Liver (tissue), 9 donors: ENCODE results near the gene DPYD. TPM values are rescaled to one million over a fixed set of nuclear protein-coding genes. Genes with fewer than 3 reads are reported as not detected.

Experiments
- DNase-seq: peaks from one replicate; pipeline ENCODE4 v3.0.0-alpha.2; 2017; ENCODE audit warnings: low spot score
- H3K27ac ChIP-seq, 2 donors: one replicate each; pipeline ENCODE4 v1.7.0; 2013; ENCODE audit warnings: inconsistent platforms in 2 of 2, low read length in 2 of 2, control low read depth in 1 of 2, low read depth in 1 of 2, mild to moderate bottlenecking in 1 of 2
- H3K27me3 ChIP-seq, 4 donors: one replicate each; pipeline versions ENCODE4 v1.6.1 to v1.7.0; 2013; ENCODE audit warnings: low read length in 3 of 4, inconsistent platforms in 1 of 4, mild to moderate bottlenecking in 1 of 4, moderate library complexity in 1 of 4; ENCODE audit not compliant: control insufficient read depth in 4 of 4, insufficient read depth in 4 of 4
- H3K36me3 ChIP-seq, 4 donors: one replicate each; pipeline versions ENCODE4 v1.6.1 to v1.7.0; 2013; ENCODE audit warnings: low read length in 3 of 4, mild to moderate bottlenecking in 3 of 4, low read depth in 1 of 4, moderate library complexity in 1 of 4; ENCODE audit not compliant: control insufficient read depth in 4 of 4, insufficient read depth in 3 of 4
- H3K4me1 ChIP-seq, 4 donors: one replicate each; pipeline versions ENCODE4 v1.6.1 to v1.7.0; 2013; ENCODE audit warnings: low read length in 3 of 4, mild to moderate bottlenecking in 3 of 4, moderate library complexity in 1 of 4; ENCODE audit not compliant: control insufficient read depth in 4 of 4, insufficient read depth in 4 of 4
- H3K4me3 ChIP-seq, 3 donors: one replicate each; pipeline versions ENCODE4 v1.6.1 to v1.7.0; 2013; ENCODE audit warnings: low read length in 3 of 3, control low read depth in 1 of 3, low read depth in 1 of 3, mild to moderate bottlenecking in 1 of 3
- H3K9ac ChIP-seq, 2 donors: one replicate each; pipeline ENCODE4 v1.7.0; 2013; ENCODE audit warnings: low read length in 2 of 2, mild to moderate bottlenecking in 2 of 2, moderate library complexity in 2 of 2, control low read depth in 1 of 2, low read depth in 1 of 2
- H3K9me3 ChIP-seq, 4 donors: one replicate each; pipeline versions ENCODE4 v1.6.1 to v1.7.0; 2013; ENCODE audit warnings: low read length in 3 of 4; ENCODE audit not compliant: control insufficient read depth in 4 of 4
- ATF3 ChIP-seq: IDR thresholded peaks from 2 replicates; pipeline ENCODE4 v1.6.1; 2016; ENCODE audit warnings: antibody characterized with exemption
- EGR1 ChIP-seq, 2 donors: IDR thresholded peaks; 2 replicates each; pipeline ENCODE4 v1.6.1; 2016 to 2018; ENCODE audit warnings: antibody characterized with exemption in 2 of 2, low read depth in 2 of 2
- FOXA1 ChIP-seq: IDR thresholded peaks from 2 replicates; pipeline ENCODE4 v1.6.1; 2016; ENCODE audit warnings: antibody characterized with exemption
- FOXA2 ChIP-seq: IDR thresholded peaks from 2 replicates; pipeline ENCODE4 v1.6.1; 2016; ENCODE audit warnings: antibody characterized with exemption
- GABPA ChIP-seq, 2 donors: IDR thresholded peaks in 1 of 2; conservative IDR thresholded peaks in 1 of 2; 2 replicates each; pipeline ENCODE4 v1.6.1; 2016; ENCODE audit warnings: antibody characterized with exemption in 2 of 2, mild to moderate bottlenecking in 1 of 2, moderate library complexity in 1 of 2
- HNF4A ChIP-seq, 2 donors: conservative IDR thresholded peaks; 2 replicates each; pipeline ENCODE4 v1.6.1; 2016; ENCODE audit warnings: antibody characterized with exemption in 2 of 2, mild to moderate bottlenecking in 2 of 2
- HNF4G ChIP-seq: IDR thresholded peaks from 2 replicates; pipeline ENCODE4 v1.6.1; 2016; ENCODE audit warnings: antibody characterized with exemption
- JUND ChIP-seq, 2 donors: IDR thresholded peaks; 2 replicates each; pipeline ENCODE4 v1.6.1; 2016; ENCODE audit warnings: antibody characterized with exemption in 2 of 2
- NR2F2 ChIP-seq: IDR thresholded peaks from 2 replicates; pipeline ENCODE4 v1.6.1; 2016; ENCODE audit warnings: antibody characterized with exemption
- RAD21 ChIP-seq, 2 donors: IDR thresholded peaks; 2 replicates each; pipeline ENCODE4 v1.6.1; 2016; ENCODE audit warnings: antibody characterized with exemption in 2 of 2, mild to moderate bottlenecking in 2 of 2
- RXRA ChIP-seq, 2 donors: IDR thresholded peaks; 2 replicates each; pipeline ENCODE4 v1.6.1; 2017 to 2018; ENCODE audit warnings: antibody characterized with exemption in 2 of 2, mild to moderate bottlenecking in 1 of 2
- SP1 ChIP-seq: IDR thresholded peaks from 2 replicates; pipeline ENCODE4 v1.6.1; 2018; ENCODE audit warnings: antibody characterized with exemption, mild to moderate bottlenecking
- TAF1 ChIP-seq: conservative IDR thresholded peaks from 2 replicates; pipeline ENCODE4 v1.6.1; 2016; ENCODE audit warnings: antibody characterized with exemption, mild to moderate bottlenecking
- YY1 ChIP-seq: IDR thresholded peaks from 2 replicates; pipeline ENCODE4 v1.6.1; 2016; ENCODE audit warnings: antibody characterized with exemption, mild to moderate bottlenecking
- WGBS: extraction: QIAGEN DNeasy Blood & Tissue Kit; methylation state at CpG from one replicate; pipeline ENCODE4 v1.1.7; 2013; 5-methylcytosine and 5-hydroxymethylcytosine counted together
- polyA plus RNA-seq, 2 donors: library from polyadenylated mRNA; stranded (reverse) in 1 of 2; unstranded in 1 of 2; fragments of 200-250 nt in 1 of 2; fragments of >200 nt in 1 of 2; fragmentation: Nextera tagmentation in 1 of 2; extraction: Ambion mirVana in 1 of 2; gene quantifications; one replicate each; pipeline versions ENCODE4 v1.2.1 to v1.2.3, GENCODE V29; 2013 to 2015
- total RNA-seq, 2 donors: library from RNA; depleted of rRNA; stranded (reverse); fragments of >200 nt; gene quantifications; one replicate each; pipeline ENCODE4 v1.2.3, GENCODE V29; 2014
- TF ChIP-seq, protein P1 (sequence below): fragments of 150-350 bp; IDR thresholded peaks from 2 replicates; pipeline ENCODE4 v1.5.1; 2017; ENCODE audit warnings: improper control_type of control experiment, low read depth, low read length; ENCODE audit not compliant: missing input control
- TF ChIP-seq, protein P2 (sequence below): IDR thresholded peaks from 2 replicates; pipeline ENCODE4 v1.6.1; 2016; ENCODE audit warnings: antibody characterized with exemption
- TF ChIP-seq, protein P3 (sequence below): IDR thresholded peaks from 2 replicates; pipeline ENCODE4 v1.6.1; 2016; ENCODE audit warnings: antibody characterized with exemption, mild to moderate bottlenecking
- TF ChIP-seq, protein P4 (sequence below): IDR thresholded peaks from 2 replicates; pipeline ENCODE4 v1.6.1; 2016; ENCODE audit warnings: antibody characterized with exemption
- donor health status: healthy.
- donor health status: healthy.
- donor health status: healthy.
- donor health status: healthy.
- donor health status: healthy.

DPYD gene
- total and polyA plus RNA-seq, 4 donors, result 16.2 to 142 (median 47.0) TPM

DNA sequence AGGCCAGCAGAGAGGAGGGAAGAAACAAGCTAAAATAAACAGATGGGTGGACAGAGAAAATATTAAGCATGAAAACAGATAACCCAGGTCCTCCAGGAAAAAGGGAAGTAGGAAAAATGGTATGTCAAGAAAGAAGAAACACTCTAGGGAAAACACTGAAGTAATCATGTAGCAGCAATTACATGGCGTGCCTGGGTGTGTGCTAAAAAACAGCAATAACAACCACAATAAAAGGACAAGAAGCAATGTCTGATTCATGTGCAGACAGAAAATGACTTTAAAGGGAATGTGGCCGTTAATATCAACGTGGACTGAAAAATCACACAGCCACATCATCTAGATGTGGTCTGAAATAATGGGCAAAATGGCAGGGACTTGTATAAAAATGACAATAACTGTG lies 829.6 kb downstream of the DPYD start (continued):
- TF ChIP-seq, protein P1, sequence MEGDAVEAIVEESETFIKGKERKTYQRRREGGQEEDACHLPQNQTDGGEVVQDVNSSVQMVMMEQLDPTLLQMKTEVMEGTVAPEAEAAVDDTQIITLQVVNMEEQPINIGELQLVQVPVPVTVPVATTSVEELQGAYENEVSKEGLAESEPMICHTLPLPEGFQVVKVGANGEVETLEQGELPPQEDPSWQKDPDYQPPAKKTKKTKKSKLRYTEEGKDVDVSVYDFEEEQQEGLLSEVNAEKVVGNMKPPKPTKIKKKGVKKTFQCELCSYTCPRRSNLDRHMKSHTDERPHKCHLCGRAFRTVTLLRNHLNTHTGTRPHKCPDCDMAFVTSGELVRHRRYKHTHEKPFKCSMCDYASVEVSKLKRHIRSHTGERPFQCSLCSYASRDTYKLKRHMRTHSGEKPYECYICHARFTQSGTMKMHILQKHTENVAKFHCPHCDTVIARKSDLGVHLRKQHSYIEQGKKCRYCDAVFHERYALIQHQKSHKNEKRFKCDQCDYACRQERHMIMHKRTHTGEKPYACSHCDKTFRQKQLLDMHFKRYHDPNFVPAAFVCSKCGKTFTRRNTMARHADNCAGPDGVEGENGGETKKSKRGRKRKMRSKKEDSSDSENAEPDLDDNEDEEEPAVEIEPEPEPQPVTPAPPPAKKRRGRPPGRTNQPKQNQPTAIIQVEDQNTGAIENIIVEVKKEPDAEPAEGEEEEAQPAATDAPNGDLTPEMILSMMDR, result no peak
- no peak for TF ChIP-seq TAF1
- TF ChIP-seq HNF4A (conservative IDR thresholded peaks at IDR 0.05), result no peak
- no peak for TF ChIP-seq GABPA (IDR thresholded peaks at IDR 0.05 in 1 of 2, conservative IDR thresholded peaks at IDR 0.05 in 1 of 2)
- TF ChIP-seq EGR1 (IDR thresholded peaks at IDR 0.05; ENCODE audit: low read depth in 2 of 2), result no peak
- no peak for TF ChIP-seq JUND (IDR thresholded peaks at IDR 0.05)
- TF ChIP-seq RAD21 (IDR thresholded peaks at IDR 0.05), result no peak
- TF ChIP-seq FOXA1, result no peak

DNA sequence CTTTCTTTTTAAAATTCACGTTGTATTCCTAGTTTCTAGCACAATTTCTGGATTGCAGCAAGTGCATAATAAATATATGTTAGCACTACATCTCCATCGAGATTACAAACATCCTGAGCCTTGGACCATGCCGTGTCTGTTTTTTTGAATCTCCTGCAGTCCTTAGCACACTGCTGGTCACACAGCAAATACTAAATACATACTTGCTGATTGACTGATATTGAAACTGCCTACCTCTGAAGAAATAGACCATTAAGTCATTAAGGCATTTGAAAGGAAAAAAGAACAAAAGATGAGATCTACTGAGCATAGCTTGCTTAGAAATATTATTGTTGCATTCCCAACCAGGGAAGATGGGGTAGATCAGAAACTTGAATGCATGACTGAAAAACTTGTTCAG lies 830.1 kb downstream of the DPYD start:
- no peak for DNase-seq
- H3K4me3 ChIP-seq, result no peak overlapping the region
- H3K27me3 ChIP-seq, result no peaks in the 10 kb centered on the region
- 93% methylated on average over 3 of the region's 3 CpGs for WGBS
- no peaks in the 10 kb centered on the region for H3K4me1 ChIP-seq
- TF ChIP-seq, protein P2, sequence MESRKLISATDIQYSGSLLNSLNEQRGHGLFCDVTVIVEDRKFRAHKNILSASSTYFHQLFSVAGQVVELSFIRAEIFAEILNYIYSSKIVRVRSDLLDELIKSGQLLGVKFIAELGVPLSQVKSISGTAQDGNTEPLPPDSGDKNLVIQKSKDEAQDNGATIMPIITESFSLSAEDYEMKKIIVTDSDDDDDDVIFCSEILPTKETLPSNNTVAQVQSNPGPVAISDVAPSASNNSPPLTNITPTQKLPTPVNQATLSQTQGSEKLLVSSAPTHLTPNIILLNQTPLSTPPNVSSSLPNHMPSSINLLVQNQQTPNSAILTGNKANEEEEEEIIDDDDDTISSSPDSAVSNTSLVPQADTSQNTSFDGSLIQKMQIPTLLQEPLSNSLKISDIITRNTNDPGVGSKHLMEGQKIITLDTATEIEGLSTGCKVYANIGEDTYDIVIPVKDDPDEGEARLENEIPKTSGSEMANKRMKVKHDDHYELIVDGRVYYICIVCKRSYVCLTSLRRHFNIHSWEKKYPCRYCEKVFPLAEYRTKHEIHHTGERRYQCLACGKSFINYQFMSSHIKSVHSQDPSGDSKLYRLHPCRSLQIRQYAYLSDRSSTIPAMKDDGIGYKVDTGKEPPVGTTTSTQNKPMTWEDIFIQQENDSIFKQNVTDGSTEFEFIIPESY, result no peak
- TF ChIP-seq HNF4A (conservative IDR thresholded peaks at IDR 0.05) (no peak), GABPA (IDR thresholded peaks at IDR 0.05 in 1 of 2, conservative IDR thresholded peaks at IDR 0.05 in 1 of 2) (no peak), FOXA2 (no peak), RXRA (IDR thresholded peaks at IDR 0.05) (no peak), HNF4G (no peak), FOXA1 (no peak), TAF1 (no peak), ATF3 (no peak), NR2F2 (no peak), SP1 (no peak), RAD21 (IDR thresholded peaks at IDR 0.05) (no peak), YY1 (no peak), EGR1 (IDR thresholded peaks at IDR 0.05; ENCODE audit: low read depth in 2 of 2) (no peak), JUND (IDR thresholded peaks at IDR 0.05) (no peak)
- TF ChIP-seq, protein P3, sequence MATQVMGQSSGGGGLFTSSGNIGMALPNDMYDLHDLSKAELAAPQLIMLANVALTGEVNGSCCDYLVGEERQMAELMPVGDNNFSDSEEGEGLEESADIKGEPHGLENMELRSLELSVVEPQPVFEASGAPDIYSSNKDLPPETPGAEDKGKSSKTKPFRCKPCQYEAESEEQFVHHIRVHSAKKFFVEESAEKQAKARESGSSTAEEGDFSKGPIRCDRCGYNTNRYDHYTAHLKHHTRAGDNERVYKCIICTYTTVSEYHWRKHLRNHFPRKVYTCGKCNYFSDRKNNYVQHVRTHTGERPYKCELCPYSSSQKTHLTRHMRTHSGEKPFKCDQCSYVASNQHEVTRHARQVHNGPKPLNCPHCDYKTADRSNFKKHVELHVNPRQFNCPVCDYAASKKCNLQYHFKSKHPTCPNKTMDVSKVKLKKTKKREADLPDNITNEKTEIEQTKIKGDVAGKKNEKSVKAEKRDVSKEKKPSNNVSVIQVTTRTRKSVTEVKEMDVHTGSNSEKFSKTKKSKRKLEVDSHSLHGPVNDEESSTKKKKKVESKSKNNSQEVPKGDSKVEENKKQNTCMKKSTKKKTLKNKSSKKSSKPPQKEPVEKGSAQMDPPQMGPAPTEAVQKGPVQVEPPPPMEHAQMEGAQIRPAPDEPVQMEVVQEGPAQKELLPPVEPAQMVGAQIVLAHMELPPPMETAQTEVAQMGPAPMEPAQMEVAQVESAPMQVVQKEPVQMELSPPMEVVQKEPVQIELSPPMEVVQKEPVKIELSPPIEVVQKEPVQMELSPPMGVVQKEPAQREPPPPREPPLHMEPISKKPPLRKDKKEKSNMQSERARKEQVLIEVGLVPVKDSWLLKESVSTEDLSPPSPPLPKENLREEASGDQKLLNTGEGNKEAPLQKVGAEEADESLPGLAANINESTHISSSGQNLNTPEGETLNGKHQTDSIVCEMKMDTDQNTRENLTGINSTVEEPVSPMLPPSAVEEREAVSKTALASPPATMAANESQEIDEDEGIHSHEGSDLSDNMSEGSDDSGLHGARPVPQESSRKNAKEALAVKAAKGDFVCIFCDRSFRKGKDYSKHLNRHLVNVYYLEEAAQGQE, result no peak
- TF ChIP-seq, protein P1, result no peak
- TF ChIP-seq, protein P4, sequence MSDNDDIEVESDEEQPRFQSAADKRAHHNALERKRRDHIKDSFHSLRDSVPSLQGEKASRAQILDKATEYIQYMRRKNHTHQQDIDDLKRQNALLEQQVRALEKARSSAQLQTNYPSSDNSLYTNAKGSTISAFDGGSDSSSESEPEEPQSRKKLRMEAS, result no peak
- H3K9me3 ChIP-seq, result no peaks in the 10 kb centered on the region
- H3K9ac ChIP-seq, result no peak overlapping the region
- no peak overlapping the region for H3K27ac ChIP-seq
- H3K36me3 ChIP-seq, result peaks cover 0 to 3% (median 0%) of the 10 kb centered on the region in 4 donors
